HT1080 (cell line): ENCODE results near the gene KRT9. TPM values are rescaled to one million over a fixed set of nuclear protein-coding genes. Genes with fewer than 3 reads are reported as not detected.
"Not testable (repeated sequence)": the region's sequence is repeated elsewhere in the genome, so short reads cannot be mapped to it uniquely, and the experiment has no call there.

ENCODE experiments used
- DNase-seq: peaks from one replicate; pipeline ENCODE4 v3.0.0-alpha.2; 2015; ENCODE audit warnings: low read depth
- polyA plus RNA-seq, 2 experiments: library from polyadenylated mRNA; depleted of rRNA; stranded (reverse); fragments of >200 nt; gene quantifications; 2 replicates each; pipeline ENCODE4 v1.2.3, GENCODE V29; 2015
- total RNA-seq: library from RNA; depleted of rRNA; stranded (reverse); fragments of >200 nt; shearing (Covaris generic); gene quantifications from 2 replicates; pipeline ENCODE4 v1.2.3, GENCODE V29; 2014; rRNA removed

The KRT9 gene
- total RNA-seq = not detected in 2 replicates
- polyA plus RNA-seq (2015; cell fraction: cytosol; rRNA removed) = not detected in 2 replicates
- polyA plus RNA-seq (2015; cell fraction: nucleus; rRNA removed) = not detected in 2 replicates

- DNase-seq = no peak
These were observed at the start of gene KRT9 for GRCh38 chr17:41571561-41572434. Gene KRT9, minus strand, starts transcription at chr17:41572059. Its CDS starts 67 bp downstream, at chr17:41571992.

- DNase-seq = not testable (repeated sequence)
These were observed 49.6 kb upstream of the KRT9 start for GRCh38 chr17:41621435-41621817.

GRCh38 chr17:41620583-41621434 lies 49.0 kb upstream of the KRT9 start:
- no peak for DNase-seq

- DNase-seq = not testable (repeated sequence)
These were observed 48.2 kb upstream of the KRT9 start for GRCh38 chr17:41619927-41620582.

GRCh38 chr17:41619036-41619926 lies 47.4 kb upstream of the KRT9 start:
- DNase-seq = no peak

GRCh38 chr17:41618341-41619035 lies 46.6 kb upstream of the KRT9 start:
- no peak for DNase-seq

GRCh38 chr17:41617698-41618097 lies 45.8 kb upstream of the KRT9 start:
- DNase-seq = no peak

GRCh38 chr17:41617136-41617535 lies 45.3 kb upstream of the KRT9 start:
- no peak for DNase-seq

GRCh38 chr17:41616486-41616885 lies 44.6 kb upstream of the KRT9 start:
- not testable (repeated sequence) for DNase-seq

GRCh38 chr17:41615454-41615853 lies 43.6 kb upstream of the KRT9 start:
- no peak for DNase-seq

GRCh38 chr17:41614767-41615166 lies 42.9 kb upstream of the KRT9 start:
- DNase-seq = not testable (repeated sequence)

GRCh38 chr17:41614098-41614497 lies 42.2 kb upstream of the KRT9 start:
- no peak for DNase-seq

- no peak for DNase-seq
These were observed 41.6 kb upstream of the KRT9 start for GRCh38 chr17:41613277-41614082.

- peak; percentile 41 for DNase-seq
These were observed 40.7 kb upstream of the KRT9 start, which contains the start of gene KRT16 for GRCh38 chr17:41612376-41613160. Gene KRT16, minus strand, starts transcription at chr17:41612767. Its CDS starts 79 bp downstream, at chr17:41612688.

- DNase-seq = no peak
These were observed 39.2 kb upstream of the KRT9 start for GRCh38 chr17:41610965-41611640.

- not testable (repeated sequence) for DNase-seq
These were observed 38.2 kb upstream of the KRT9 start for GRCh38 chr17:41610061-41610517.

GRCh38 chr17:41606930-41607329 lies 35.1 kb upstream of the KRT9 start:
- not testable (repeated sequence) for DNase-seq
